Chondrocyte (in vitro differentiated cells): ENCODE data around the gene PHLDB2. TPM values are rescaled to one million over a fixed set of nuclear protein-coding genes. Genes with fewer than 3 reads are reported as not detected.

Experiments
- DNase-seq: peaks from one replicate; pipeline ENCODE4 v3.0.0; 2021; ENCODE audit warnings: mixed read lengths, low spot score
- H3K27ac Mint-ChIP-seq: one replicate; pipeline ENCODE4 v1.8.0; 2021; ENCODE audit warnings: mild to moderate bottlenecking, moderate library complexity, mixed read lengths; ENCODE audit not compliant: unreplicated experiment
- H3K27me3 Mint-ChIP-seq: 2 replicates; pipeline ENCODE4 v1.8.0; 2021; ENCODE audit warnings: low read depth, mixed read lengths
- H3K36me3 Mint-ChIP-seq: 2 replicates; pipeline ENCODE4 v1.8.0; 2021; ENCODE audit warnings: low read depth, mixed read lengths
- H3K4me1 Mint-ChIP-seq: 2 replicates; pipeline ENCODE4 v1.8.0; 2021; ENCODE audit warnings: low read depth, mild to moderate bottlenecking, mixed read lengths
- H3K4me3 Mint-ChIP-seq: one replicate; pipeline ENCODE4 v1.8.0; 2021; ENCODE audit warnings: mild to moderate bottlenecking, moderate library complexity, mixed read lengths; ENCODE audit not compliant: unreplicated experiment
- H3K9me3 Mint-ChIP-seq: 2 replicates; pipeline ENCODE4 v1.8.0; 2021; ENCODE audit warnings: low read depth, mixed read lengths
- total RNA-seq: library from RNA; stranded (reverse); gene quantifications from 3 replicates; pipeline ENCODE4 v1.2.1, GENCODE V29; 2021
- TF ChIP-seq, protein P1 (sequence below): fragments of 200-600 bp; sonication (generic); IDR thresholded peaks from 2 replicates; pipeline ENCODE4 v1.5.0; 2021; ENCODE audit warnings: antibody characterized with exemption, mild to moderate bottlenecking, moderate library complexity

PHLDB2 gene
- total RNA-seq, 1 donor from 2014 or later = 138 TPM

DNA sequence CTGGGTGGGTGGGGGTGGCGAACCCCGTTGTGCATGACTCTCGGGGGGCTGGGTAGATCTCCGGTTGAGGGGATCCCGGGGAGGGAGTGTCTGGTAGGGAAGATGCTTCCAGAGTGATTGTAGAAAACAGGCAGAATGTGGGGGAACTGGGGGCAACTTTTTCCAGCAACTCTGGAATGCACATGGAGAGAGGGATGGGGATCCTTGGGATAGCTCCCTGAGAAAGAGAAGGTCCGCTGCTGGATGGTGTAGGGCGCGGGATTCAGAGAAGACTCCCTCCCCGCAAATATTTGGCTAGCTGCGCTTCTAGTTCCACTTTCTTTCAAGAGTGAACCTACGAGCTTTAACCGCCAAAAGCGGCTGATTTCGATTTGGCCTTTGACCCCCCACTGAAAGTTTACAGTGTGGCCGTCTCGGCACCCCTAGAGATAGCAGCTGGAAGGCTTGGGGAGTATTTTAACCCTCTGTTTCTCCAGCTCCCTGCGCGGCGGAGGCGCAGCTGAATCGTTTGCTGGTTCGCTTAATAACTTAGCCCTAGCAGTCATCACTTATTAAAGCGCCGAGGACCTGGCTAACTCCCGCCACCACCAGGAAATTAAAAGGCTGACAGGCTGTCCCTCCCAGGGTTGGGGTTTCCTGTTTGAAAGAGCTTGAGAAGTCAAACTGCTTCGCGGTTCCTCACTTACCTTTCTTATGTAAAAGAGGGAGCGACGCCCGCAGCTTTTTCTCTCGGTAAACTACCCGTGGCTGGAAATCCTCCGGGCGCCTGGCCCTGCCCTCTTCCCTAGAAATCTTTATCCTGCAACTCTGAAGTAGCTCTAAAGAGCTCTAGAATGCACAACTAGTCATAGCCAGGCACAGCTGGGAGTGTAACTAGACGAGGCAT is 1.2 kb downstream of the PHLDB2 start:
- Mint-ChIP-seq H3K27ac (peak overlapping the region; percentile 95), H3K36me3 (peaks cover 4% of the 10 kb centered on the region), H3K9me3 (no peaks in the 10 kb centered on the region), H3K4me1 (peaks cover 61% of the 10 kb centered on the region), H3K4me3 (peak overlapping the region; percentile 99), H3K27me3 (no peaks in the 10 kb centered on the region)
- DNase-seq = no peak
- TF ChIP-seq, protein P1, sequence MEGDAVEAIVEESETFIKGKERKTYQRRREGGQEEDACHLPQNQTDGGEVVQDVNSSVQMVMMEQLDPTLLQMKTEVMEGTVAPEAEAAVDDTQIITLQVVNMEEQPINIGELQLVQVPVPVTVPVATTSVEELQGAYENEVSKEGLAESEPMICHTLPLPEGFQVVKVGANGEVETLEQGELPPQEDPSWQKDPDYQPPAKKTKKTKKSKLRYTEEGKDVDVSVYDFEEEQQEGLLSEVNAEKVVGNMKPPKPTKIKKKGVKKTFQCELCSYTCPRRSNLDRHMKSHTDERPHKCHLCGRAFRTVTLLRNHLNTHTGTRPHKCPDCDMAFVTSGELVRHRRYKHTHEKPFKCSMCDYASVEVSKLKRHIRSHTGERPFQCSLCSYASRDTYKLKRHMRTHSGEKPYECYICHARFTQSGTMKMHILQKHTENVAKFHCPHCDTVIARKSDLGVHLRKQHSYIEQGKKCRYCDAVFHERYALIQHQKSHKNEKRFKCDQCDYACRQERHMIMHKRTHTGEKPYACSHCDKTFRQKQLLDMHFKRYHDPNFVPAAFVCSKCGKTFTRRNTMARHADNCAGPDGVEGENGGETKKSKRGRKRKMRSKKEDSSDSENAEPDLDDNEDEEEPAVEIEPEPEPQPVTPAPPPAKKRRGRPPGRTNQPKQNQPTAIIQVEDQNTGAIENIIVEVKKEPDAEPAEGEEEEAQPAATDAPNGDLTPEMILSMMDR = peak; percentile 82

DNA sequence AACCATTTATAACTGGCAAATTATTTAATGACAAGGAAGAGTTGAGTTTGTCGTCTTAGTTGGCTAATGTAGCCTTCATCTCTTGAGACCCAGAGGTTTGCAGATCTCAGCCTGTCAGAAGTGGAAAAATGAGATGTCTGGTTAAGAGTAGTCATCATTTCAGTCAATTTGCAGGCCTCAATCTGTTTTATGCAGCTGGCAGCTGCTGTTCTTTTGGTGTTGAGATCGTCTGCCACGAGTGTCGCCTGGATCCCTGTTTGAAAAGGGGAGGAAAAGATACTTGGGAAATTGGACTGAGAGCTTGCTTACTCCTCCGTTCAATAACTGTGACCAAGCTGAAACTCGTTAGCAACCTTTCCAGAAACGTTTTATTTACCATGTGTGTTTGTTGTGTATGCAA is 2.3 kb downstream of the PHLDB2 start:
- H3K27me3 Mint-ChIP-seq = no peaks in the 10 kb centered on the region
- TF ChIP-seq, protein P1 = no peak
- peaks cover 4% of the 10 kb centered on the region for H3K36me3 Mint-ChIP-seq
- peaks cover 70% of the 10 kb centered on the region for H3K4me1 Mint-ChIP-seq
- DNase-seq = no peak
- H3K9me3 Mint-ChIP-seq = no peaks in the 10 kb centered on the region
- peak overlapping the region; percentile 99 for H3K4me3 Mint-ChIP-seq
- peak overlapping the region; percentile 95 for H3K27ac Mint-ChIP-seq

DNA sequence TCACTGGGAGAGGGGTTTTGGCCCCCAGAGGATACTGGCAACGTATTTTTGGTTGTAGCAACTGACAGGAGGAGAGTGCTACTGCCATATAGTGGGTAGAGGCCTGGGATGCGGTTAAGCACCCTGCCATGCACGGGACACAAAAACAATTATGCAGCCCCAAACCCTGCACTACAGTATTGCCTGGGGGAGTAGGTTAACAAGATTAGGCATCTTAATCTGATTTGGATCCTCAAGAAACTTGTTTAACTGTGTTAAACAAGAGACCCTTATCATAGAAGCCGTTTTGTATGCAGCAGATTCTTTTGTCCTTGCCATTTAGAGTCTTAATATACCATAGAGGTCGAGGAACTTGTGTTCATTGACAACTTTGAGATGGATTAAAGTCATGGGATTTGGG is 3.4 kb downstream of the PHLDB2 start:
- no peaks in the 10 kb centered on the region for H3K27me3 Mint-ChIP-seq
- no peaks in the 10 kb centered on the region for H3K9me3 Mint-ChIP-seq
- peaks cover 74% of the 10 kb centered on the region for H3K4me1 Mint-ChIP-seq
- H3K27ac Mint-ChIP-seq = peak overlapping the region; percentile 94
- H3K4me3 Mint-ChIP-seq = peak overlapping the region; percentile 99
- H3K36me3 Mint-ChIP-seq = peaks cover 4% of the 10 kb centered on the region
- no peak for DNase-seq
- TF ChIP-seq, protein P1 = no peak

DNA sequence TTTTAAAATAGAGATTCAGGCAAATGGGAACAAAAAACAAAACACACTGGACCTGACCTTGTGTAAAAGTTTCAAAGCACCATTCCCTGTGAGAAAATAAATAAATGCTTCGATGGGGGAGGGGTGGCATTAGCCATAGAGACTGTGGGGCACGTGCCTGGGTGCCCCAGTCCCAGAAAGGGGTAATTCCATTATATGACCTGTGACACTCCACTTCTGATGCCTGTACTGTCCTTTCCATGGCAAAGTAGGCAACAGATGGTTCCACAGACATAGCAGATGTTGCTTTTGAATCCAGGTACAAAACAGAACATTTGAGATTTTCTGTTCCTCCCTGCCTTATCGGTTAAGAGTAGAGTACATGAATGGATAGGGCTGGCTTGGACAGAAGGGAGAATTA is 3.9 kb downstream of the PHLDB2 start:
- peak overlapping the region; percentile 99 for H3K4me3 Mint-ChIP-seq
- H3K4me1 Mint-ChIP-seq = peaks cover 74% of the 10 kb centered on the region
- TF ChIP-seq, protein P1 = no peak
- no peaks in the 10 kb centered on the region for H3K9me3 Mint-ChIP-seq
- no peaks in the 10 kb centered on the region for H3K27me3 Mint-ChIP-seq
- H3K27ac Mint-ChIP-seq = peak overlapping the region; percentile 94
- no peak for DNase-seq
- peaks cover 4% of the 10 kb centered on the region for H3K36me3 Mint-ChIP-seq

DNA sequence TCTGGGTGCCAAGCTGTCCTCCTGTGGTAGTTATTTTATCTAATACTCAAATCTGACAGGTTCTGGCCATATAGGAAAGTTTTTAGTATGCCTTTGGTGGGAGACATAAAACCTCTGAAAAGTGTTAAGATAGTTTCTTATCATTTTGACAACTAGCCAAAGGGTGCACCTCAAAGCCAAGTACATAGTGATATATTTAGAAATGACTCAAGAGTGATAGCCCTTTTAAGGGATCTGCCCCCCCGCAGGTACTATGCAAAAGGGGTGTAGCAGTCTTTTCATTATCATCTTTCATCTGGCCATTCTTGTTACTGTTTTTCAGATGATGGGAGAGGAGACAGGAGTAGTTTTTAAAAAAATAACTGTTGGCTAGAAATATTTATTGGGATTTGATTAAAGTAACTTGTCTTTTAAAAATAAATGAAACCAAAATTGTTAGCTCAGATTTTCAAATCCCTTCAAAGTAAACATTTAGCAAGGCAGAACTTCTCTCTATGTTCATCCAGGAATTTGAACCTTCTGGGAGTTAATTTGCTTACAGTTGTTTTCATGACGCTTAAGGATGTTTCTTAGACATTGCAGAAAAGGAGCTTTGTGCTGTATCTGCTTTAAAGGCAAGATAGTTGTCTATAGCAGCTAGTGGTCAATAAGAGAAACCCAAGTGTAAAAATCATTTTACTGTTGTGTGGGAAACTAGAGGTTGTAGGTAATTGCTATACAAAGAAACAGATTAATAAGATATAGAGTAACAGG is 5.1 kb downstream of the PHLDB2 start:
- DNase-seq = no peak
- TF ChIP-seq, protein P1 = no peak
- H3K9me3 Mint-ChIP-seq = no peaks in the 10 kb centered on the region
- peaks cover 76% of the 10 kb centered on the region for H3K4me1 Mint-ChIP-seq
- H3K36me3 Mint-ChIP-seq = peaks cover 6% of the 10 kb centered on the region
- H3K27me3 Mint-ChIP-seq = no peaks in the 10 kb centered on the region
- H3K4me3 Mint-ChIP-seq = peak overlapping the region; percentile 99
- H3K27ac Mint-ChIP-seq = peak overlapping the region; percentile 94
